Pulmonary artery endothelial cell (primary cell): ENCODE measurements around the gene KCNQ5. TPM values are rescaled to one million over a fixed set of nuclear protein-coding genes. Genes with fewer than 3 reads are reported as not detected.

Experiments
- DNase-seq: peaks from one replicate; pipeline ENCODE4 v3.0.0-alpha.2; 2011; ENCODE audit warnings: low read depth, low spot score
- total RNA-seq: library from RNA; depleted of rRNA; stranded (reverse); fragments of >200 nt; gene quantifications from 2 replicates; pipeline ENCODE4 v1.2.3, GENCODE V29; 2014

Gene KCNQ5
- total RNA-seq, 1 donor from 2014 or later = not detected

DNA sequence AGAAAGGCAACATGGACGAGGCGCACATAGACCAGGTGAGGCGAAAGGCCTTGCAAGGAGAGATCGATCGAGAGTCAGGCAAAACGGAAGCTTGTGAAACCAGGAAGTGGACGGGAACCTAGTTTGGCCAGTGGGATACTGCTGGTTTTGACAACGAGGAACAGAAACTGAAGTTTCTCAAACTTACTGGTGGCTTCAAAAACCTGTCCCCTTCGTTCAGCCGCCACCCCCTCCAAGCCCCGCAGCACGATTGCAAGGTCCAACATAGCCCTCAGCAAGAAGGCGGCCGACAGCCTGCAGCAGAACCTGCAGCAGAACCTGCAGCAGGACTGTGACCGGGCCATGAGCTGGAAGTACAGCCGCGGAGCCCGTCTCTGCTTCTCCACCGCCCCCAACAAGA lies 365.4 kb downstream of the KCNQ5 start:
- DNase-seq = no peak

GRCh38 chr6:72999995-73000394 lies 378.1 kb downstream of the KCNQ5 start:
- DNase-seq = no peak

- DNase-seq = no peak
These were observed 378.6 kb downstream of the KCNQ5 start for GRCh38 chr6:73000460-73000859.

GRCh38 chr6:73002588-73002987 lies 380.7 kb downstream of the KCNQ5 start:
- DNase-seq = no peak

- no peak for DNase-seq
These were observed 381.4 kb downstream of the KCNQ5 start for GRCh38 chr6:73003302-73003701.

DNA sequence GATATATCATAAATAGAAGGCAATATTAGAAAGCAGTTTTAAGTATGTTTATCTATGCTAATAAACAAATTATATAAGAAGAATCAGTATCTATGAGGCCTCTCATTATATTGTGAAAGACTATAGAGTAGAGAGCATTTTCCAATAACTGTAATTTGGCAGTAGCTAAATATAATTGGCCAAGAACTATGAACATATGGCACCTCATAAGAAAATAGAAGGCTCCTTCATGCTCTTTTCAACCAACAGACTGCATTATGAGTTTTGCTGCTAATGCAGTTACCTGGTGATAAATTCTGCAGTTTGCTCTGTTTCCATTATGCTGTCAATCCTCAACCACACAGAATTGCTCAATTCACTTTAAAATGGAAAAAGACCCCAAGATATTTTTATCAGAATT lies 382.4 kb downstream of the KCNQ5 start:
- DNase-seq = no peak

DNA sequence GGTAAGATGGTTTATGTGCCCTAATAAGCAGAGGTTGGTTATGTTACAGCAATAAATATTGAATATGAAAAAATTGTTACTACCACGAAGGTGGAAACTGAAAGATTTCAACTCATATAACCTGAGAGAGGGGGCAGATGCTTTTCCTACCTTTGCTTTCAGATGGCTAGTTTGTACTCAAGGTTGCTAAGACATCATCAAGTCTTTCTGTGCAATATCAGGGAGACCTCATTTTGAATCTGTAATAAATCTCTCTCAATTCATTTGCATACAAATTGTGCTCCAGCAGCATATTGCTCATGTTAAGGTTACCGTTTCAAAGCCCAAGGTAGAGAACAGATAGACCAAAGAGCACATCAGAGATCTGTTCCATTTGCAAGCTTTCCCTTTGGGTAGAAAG lies 383.0 kb downstream of the KCNQ5 start:
- DNase-seq = no peak

GRCh38 chr6:73006146-73006545 lies 384.3 kb downstream of the KCNQ5 start:
- DNase-seq = no peak

GRCh38 chr6:73011945-73012344 lies 390.1 kb downstream of the KCNQ5 start:
- DNase-seq = no peak

DNA sequence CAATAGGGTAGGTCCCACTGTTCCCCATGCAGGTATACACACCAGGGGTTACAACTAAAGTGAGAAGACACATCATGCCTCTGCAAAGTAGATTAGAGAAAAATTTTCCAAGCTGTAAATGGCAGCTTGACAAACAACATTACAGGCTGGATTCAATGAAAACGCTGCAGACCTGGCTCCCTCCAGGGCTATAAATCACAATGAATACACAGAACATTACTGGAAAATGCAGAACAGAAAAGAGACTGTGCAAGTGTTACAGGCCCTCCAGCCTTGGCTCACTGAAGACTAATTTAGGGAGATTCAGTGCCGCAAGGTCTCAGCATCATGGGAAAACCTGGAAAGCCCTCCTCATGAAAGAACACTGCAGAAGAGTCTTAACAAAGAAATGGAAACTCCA lies 395.6 kb downstream of the KCNQ5 start:
- no peak for DNase-seq

DNA sequence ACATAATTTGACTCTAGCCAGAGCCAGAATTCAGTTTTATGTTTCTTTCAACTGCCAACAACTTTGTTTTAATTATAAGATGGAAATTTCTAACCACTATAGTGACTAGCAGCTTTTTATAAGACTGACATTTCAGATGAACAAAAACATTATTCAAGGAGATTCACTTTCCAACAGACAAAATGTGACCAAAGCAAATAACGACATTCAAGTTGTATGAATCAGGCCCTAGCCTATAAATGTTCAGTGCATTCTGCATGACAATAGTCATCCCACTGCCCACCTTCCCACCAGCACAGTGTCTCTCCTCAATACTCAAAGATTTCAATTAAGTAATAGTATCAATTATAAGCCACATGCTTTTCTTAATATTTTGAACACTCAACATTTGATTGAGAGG lies 402.7 kb downstream of the KCNQ5 start:
- no peak for DNase-seq

- no peak for DNase-seq
These were observed 405.8 kb downstream of the KCNQ5 start for GRCh38 chr6:73027691-73028090.

- DNase-seq = no peak
These were observed 406.4 kb downstream of the KCNQ5 start for GRCh38 chr6:73028124-73028766.

DNA sequence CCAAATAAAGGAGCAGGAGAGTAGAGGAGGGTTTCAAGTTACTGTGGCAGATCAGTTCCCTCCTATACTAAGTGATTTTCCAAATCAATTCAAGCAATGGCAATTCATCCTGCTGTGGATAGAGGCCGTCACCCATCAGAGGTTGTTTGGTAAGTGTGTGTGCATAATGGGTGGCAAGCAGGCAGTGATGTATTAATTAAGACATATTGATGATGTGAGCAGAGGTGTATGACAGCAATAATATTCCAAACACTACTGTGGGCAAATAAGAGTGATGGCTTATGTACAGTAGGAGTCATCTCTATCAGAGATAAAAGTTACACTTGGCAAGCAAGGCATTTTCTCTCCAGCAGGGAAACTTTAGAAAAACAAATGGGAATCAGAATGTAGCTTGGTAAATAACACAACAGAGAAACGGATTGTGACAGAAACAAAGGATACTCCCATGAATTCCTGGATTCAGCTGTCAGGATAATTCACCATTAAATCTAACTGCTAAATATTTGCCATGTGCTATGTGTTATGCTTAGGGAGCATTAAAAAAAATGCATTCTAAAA lies 407.1 kb downstream of the KCNQ5 start:
- DNase-seq = no peak

DNA sequence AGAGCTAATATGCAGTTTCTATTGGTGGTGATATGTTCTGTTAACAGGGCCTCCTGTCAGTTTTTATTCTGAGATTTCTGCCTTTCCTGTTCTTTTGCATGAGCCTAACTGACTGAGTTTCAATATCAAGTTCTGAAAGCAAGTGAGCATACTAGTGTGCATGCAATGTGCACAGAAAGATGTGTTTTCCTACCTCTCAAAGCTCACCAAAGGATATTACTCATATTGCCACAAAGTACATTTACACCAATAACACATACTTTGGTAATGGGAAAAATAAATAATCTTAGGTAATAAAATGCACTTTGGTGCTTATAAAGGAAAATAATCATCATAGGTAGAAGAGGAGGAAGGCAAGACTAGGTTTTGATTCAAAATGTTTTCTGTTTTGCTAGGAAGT lies 408.4 kb downstream of the KCNQ5 start:
- DNase-seq = no peak

GRCh38 chr6:73030791-73031782 lies 409.2 kb downstream of the KCNQ5 start:
- no peak for DNase-seq

GRCh38 chr6:73032586-73032985 lies 410.7 kb downstream of the KCNQ5 start:
- no peak for DNase-seq

DNA sequence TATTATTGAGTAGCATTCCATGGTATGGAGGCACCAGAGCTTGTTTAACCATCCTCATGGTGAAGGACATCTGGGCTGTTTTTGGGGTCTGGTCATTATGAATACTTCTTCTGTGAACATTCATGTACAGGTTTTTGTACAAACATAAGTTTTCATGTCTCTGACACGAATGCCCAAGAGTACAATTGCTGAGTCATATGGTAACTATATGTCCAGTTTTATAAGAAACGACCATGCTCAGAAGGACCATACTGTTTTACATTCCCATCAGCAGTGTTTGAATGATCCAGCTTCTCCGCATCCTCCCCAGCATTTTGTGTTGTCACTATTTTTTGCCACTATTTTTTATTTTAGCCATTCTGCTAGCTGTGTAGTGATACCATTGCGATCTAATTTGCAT lies 414.8 kb downstream of the KCNQ5 start:
- no peak for DNase-seq

GRCh38 chr6:73041051-73041450 lies 419.2 kb downstream of the KCNQ5 start:
- no peak for DNase-seq

GRCh38 chr6:73042892-73043291 lies 421.0 kb downstream of the KCNQ5 start:
- no peak for DNase-seq

DNA sequence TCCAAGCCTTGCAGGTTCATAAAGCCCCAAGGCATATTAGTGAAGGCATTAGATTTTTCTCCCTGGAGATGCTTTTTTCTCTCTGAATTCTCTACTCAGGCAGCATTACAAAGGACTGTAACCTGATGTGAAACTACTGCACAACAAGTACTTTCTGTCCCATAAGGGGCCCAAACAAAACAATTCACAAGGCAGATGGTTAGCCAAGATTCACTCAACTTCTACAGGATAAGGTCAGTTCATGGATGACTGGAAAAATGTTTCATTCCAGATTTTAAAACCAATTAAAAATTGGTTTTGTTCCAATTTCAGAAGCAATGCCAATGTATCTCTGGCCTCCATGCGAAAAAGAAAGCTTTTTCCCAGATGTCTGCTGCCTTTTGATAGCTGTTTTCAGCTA lies 421.6 kb downstream of the KCNQ5 start:
- DNase-seq = no peak

DNA sequence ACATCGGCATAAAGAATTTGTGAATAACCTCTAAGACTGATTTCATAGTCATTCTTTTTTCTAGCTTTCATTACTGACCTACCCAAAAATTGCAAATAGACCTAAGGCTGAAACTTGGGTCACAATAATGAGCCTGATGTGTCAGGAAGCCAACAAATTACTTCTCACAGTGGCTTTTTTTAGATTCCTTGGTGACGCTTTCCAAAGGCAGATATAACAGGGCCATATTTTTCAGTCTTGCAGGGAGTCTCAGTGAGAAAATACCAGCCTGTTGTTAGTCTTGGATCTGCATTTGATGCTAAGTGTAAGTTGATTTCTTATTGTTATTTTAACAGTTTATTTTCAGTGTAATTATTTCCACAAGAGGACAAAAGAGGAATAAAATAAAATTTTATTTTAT lies 423.7 kb downstream of the KCNQ5 start:
- DNase-seq = no peak
